ENCODE data around the gene DCUN1D2.
"Not testable (repeated sequence)": the region's sequence is repeated elsewhere in the genome, so short reads cannot be mapped to it uniquely, and the experiment has no call there.

The DCUN1D2 gene

GRCh38 chr13:113468029-113468428, 22.5 kb downstream of the DCUN1D2 start:
- no peak for DNase-seq (ENCODE audit: low read depth in 2 of 3, low spot score in 1 of 3)

- DNase-seq (ENCODE audit: low read depth in 2 of 3, low spot score in 1 of 3): no peak
These were observed 24.1 kb downstream of the DCUN1D2 start for GRCh38 chr13:113466383-113466782.

DNA sequence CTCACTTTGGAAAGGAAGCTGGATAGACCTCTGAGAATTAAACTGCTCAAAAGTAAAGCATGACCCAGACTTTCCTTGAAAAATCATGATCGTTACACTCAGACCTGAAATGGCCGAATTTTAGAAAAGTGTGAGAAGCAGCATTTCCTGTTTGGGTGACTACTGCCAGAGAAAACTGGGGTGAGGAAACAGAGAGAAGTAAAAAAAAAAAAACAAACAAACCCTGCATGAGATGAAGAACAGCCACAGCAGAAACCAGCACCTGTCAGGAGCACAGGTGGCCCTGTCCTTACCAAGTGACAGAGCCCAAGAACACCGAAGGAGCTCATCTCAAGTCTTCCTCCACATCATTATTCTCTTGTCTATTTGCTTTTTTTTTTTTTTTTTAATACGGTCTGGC, 25.2 kb downstream of the DCUN1D2 start:
- DNase-seq (ENCODE audit: low read depth in 2 of 3, low spot score in 1 of 3): no peak

DNA sequence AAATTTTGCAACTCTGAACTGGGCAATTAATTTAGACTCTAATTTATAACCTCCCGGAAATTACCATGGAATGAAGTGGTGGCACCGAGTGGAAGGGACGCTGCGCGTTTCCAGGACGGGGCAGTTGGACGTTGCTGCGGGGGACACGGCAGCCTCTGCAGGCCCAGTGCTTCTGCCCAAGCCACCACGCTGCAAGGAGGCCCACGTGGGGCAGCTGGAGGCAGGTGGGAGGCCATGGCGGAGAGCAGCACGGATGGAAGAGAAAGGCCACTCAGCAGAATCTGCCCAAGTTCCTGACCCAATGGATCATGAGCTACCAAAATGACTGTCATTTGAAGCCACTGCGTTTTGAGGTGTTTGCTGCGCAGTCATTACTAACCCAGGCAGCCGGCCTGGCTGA, 26.0 kb downstream of the DCUN1D2 start:
- DNase-seq (ENCODE audit: low read depth in 2 of 3, low spot score in 1 of 3): no peak

GRCh38 chr13:113461022-113461751, 29.3 kb downstream of the DCUN1D2 start:
- no peak for DNase-seq (ENCODE audit: low read depth in 2 of 3, low spot score in 1 of 3)

GRCh38 chr13:113460599-113460998, 29.9 kb downstream of the DCUN1D2 start:
- no peak for DNase-seq (ENCODE audit: low read depth in 2 of 3, low spot score in 1 of 3)

DNA sequence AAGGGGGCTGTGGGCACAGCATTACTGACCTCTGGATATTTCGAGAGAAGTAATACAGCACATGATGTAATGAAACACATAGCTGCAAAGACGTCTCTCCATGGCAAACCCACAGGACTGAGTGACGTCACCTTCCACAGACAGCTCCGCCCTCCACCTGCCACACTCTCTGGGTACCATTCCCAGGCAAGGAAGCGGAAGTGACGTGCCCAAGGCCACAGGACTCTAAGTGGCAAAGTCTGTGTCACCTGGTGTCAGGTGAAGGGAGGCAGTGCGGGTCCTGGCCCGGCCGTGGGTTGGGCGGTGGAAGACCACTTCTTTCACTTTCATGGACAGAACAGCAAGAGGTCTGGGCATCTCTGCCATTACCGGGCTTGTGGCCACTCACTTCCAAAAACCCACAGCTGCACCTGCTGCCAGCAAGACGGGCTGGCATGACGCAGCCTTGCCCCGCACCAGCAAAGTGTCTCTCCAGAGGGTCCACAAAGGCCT, 30.4 kb downstream of the DCUN1D2 start:
- DNase-seq (ENCODE audit: low read depth in 2 of 3, low spot score in 1 of 3): no peak

- no peak for DNase-seq (ENCODE audit: low read depth in 2 of 3, low spot score in 1 of 3)
These were observed 32.1 kb downstream of the DCUN1D2 start for GRCh38 chr13:113458253-113459065.

- DNase-seq (ENCODE audit: low read depth in 2 of 3, low spot score in 1 of 3): no peak
These were observed 33.0 kb downstream of the DCUN1D2 start for GRCh38 chr13:113457510-113457909.

GRCh38 chr13:113456116-113456702, 34.3 kb downstream of the DCUN1D2 start:
- DNase-seq (ENCODE audit: low read depth in 2 of 3, low spot score in 1 of 3): no peak

DNA sequence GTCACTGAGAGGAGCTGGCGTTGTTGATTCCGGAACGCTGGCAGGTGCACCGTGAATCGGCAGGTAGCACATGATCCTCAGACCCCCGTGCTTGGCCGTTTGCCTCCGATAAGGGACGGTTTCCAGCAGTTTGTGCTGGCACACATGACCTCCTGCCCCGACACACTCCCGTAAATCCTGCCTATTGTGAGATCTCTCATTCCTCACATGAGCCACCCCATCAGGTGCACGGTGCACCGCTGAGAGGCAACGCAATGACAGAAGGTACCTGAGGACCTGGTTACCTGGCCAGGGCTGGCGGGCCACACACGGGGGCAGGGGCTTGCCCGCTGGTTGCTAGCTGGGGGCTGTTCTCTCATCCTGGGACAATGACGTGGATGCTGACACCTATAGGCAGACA, 35.1 kb downstream of the DCUN1D2 start:
- no peak for DNase-seq (ENCODE audit: low read depth in 2 of 3, low spot score in 1 of 3)

GRCh38 chr13:113454936-113455335, 35.6 kb downstream of the DCUN1D2 start:
- no peak for DNase-seq (ENCODE audit: low read depth in 2 of 3, low spot score in 1 of 3)

GRCh38 chr13:113452942-113453901, 37.3 kb downstream of the DCUN1D2 start, which contains the start of gene ADPRHL1:
TSS of gene ADPRHL1 (minus strand) at chr13:113453488. CDS start at chr13:113453437, 51 bp downstream.
- no peak for DNase-seq (ENCODE audit: low read depth in 2 of 3, low spot score in 1 of 3)

DNA sequence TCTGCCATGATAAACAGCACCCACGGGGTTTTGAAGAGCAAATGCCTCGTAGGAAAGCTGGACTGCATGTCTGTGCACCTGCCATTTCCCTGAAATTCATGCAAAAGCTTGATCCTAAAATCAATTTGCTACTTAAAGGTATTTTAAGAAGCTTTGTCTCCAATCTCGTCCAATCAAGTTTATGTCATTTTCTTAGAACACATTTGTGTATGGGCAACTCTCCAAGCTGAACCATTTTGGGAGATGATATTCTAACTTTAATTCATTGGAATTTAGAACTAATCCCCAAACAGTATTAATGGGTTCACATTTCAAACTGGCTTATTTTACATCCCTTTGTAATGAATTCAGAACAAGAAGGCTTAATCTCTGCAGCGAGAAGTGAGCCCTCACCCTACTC, 38.0 kb downstream of the DCUN1D2 start:
- no peak for DNase-seq (ENCODE audit: low read depth in 2 of 3, low spot score in 1 of 3)

- no peak for DNase-seq (ENCODE audit: low read depth in 2 of 3, low spot score in 1 of 3)
These were observed 38.5 kb downstream of the DCUN1D2 start for GRCh38 chr13:113451951-113452421.

DNA sequence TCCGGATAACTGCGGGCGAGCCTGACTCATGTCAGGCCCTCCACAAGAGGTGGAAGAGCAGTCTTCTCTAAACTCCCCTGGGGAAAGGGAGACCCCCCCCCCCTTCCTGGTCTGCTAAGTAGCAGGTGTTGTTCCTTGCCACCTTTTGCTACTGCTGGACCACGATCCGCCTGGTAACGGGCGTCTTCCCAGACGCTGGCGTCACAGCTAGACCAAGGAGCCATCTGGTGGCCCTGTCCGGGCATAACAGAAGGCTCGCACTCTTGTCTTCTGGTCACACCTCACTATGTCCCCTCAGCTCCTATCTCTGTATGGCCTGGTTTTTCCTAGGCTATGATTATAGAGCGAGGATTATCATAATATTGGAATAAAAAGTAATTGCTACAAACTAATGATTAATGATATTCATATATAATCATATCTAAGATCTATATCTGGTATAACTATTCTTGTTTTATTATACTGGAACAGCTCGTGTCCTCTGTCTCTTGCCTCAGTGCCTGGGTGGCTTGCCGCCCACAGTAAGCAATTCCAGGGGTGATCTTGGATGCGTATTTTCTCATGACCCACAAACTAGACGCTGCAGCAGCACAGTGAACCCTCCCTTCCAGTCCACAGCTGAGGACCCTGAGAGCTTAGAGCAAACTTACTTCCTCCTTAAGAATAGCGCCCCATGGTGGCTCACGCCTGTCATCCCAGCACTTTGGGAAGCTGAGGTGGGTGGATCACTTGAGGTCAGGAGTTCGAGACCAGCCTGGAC, 39.5 kb downstream of the DCUN1D2 start:
- not testable (repeated sequence) for DNase-seq (ENCODE audit: low read depth in 2 of 3, low spot score in 1 of 3)

GRCh38 chr13:113450348-113450744, 40.2 kb downstream of the DCUN1D2 start:
- DNase-seq (ENCODE audit: low read depth in 2 of 3, low spot score in 1 of 3): not testable (repeated sequence)

DNA sequence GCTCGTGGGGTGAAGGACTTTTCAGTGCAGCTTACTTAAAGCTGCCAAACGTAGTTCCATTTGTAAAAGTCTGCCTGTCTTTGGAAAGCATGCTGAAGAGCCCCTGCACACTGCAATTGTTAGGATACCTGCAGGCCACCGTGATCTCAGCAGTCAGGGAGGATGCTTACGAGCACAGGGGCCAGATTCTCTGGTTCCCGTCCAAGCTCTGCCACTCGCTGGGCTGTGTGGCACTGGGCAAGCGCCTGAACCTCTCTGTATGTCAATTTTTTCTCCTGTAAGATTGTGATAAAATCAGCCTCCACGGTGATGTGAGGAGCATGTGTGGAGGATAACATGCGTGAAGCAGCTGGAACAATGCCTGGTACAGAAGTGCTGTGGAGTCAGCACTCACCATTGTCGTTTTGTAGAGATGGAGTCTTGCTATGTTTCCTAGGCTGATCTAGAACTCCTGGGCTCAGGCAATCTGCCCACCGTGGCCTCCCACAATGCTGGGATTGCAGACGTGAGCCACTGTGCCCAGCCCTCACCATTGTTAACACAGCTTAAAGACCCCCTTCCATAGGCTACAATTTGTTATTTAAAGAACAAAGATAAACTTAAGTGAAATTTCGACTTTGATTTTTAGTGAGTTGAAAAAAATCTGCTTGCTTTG, 40.7 kb downstream of the DCUN1D2 start:
- no peak for DNase-seq (ENCODE audit: low read depth in 2 of 3, low spot score in 1 of 3)

Measured in stimulated activated CD4-positive, alpha-beta T cell treated with anti-CD3 and anti-CD28 coated beads, Interleukin-12 subunit alpha, Interleukin-12 subunit beta, amount 100 ng/mL, for 48 hours (primary cell).